A549 treated with DMSO at 1 μM for 4 hours (cell line): ENCODE results near the gene EFHC2. TPM values are rescaled to one million over a fixed set of nuclear protein-coding genes. Genes with fewer than 3 reads are reported as not detected.

Experiments used
- total RNA-seq: library from RNA; stranded (reverse); fragments of 200-300 nt; extraction: Qiagen RNA extraction; gene quantifications from 5 replicates; pipeline ENCODE4 v1.2.3, GENCODE V29; 2022; ENCODE audit warnings: low read depth

Gene EFHC2, protein sequence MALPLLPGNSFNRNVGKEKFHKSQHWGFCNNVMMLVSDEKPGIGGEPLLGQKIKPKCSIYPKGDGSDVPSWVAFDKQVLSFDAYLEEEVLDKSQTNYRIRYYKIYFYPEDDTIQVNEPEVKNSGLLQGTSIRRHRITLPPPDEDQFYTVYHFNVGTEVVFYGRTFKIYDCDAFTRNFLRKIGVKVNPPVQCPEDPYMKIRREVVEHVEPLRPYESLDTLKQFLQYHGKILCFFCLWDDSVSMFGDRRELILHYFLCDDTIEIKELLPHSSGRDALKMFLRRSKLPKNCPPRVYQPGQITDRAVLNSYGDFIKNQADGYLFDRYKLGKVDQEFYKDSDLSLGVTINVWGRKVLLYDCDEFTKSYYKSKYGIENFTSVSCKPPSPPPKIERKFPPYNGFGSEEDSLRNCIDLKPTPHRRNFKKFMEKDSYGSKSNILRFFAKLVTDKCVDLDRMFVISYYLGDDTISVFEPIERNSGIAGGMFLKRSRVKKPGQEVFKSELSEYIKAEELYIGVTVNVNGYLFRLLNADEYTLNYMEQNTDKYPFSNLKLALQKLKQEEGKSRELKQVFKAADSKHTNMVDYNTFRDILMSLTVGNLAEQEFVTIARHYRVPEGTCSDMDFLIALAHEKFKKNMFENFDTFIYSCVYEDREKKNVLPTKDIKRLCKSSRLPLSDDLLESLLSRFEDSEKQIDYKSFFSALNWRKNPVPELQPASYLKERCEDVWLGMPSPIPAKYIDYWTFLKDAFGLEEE
- 0.18 to 0.26 TPM (median 0.23 TPM) in 5 replicates for total RNA-seq

DNA sequence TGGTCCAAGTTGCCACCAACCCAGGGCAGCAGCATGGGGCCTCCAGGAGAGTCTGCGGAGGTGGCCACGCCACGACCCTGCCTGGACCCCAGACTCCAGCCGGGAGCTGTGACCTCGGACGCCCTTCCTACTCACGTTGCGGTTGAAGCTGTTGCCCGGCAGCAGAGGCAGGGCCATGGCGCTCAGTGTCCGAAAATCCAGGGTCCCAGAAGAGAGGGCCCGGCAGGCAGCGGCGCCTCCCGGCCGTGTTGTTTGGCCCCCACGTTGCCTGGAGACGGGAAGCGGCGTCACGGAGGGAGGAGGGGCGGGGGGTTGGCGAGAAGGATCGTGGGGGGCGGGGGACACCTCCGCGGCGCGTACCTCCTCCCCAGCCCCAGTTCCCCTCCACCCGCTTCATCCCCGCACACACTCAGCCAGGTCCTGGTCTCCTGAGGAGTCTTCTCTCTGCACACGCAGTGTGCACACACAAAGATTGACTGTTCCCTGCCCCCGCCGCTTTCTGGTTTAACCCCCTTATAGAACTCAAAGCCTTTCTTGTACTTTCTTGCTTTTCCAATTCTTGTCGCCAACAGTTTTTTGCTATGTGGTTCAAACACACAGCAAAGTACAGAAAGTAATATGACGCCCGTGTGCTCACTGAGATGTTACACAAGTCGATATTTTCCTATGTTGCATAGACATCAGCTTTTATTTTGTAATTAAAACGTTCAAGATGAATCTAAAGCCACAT lies at the start of gene EFHC2:
Gene EFHC2 (minus strand): TSS at position 261 of the 730 bp plus-strand sequence. CDS start 84 bp downstream, at position 177.

Other genes starting within 250 kb of the EFHC2 start
- 24.5 to 27.8 TPM (median 26.2 TPM) in 5 replicates for gene FUNDC1, start 199.2 kb upstream of the EFHC2 start, total RNA-seq